ENCODE data around the gene EEIG2.
A peak's percentile ranks its signal among the peaks of the same experiment; 100 is the strongest.
"Not testable (repeated sequence)": the region's sequence is repeated elsewhere in the genome, so short reads cannot be mapped to it uniquely, and the experiment has no call there.

EEIG2 gene

DNA sequence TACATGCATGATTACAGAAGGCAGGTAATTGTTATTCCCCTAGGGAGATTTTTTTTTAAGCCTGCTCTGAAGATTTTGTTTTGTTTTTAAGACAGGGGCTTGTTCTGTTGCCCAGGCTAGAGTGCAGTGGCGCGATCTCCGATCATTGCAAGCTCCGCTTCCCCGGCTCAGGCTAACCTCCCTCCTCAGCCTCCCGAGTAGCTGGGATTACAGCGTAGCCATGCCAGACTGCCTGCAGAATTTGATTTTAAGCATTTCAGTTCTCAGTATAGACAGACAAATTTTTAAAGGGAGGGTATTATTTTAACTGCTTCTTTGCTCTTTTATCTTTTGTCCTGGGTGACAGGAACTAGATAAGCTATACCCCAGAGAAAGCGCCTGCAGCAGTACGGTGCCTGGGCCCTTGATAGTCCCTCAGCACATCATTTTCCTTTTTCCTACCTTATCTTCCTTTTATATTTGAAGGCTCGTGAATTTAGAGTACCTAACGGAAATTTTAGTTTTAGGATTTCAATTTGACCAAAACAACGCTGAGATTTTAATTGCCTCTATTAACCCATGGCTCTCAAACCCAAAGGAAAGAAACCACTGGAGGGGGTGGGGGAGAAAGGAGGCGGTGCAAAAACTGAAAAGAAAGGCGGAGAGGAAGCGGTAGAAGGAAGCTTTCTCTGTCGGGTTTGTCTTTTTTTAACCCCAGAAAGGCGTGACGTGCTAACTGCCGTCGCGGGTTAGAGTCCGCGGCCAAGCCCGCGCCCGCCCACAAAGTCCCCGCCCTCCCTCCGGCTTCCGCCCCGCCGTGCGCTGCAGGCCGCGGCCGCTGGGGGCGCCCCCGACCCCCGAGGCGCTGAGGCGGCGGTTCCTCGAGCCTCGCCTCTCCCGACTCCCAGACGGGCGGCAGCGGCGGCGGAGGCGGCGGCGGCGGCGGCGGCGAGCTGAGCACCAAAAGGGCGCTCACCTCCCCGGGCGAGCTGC, at the start of gene EEIG2:
EEIG2 (plus strand) TSS at position 886 of the 972 bp plus-strand sequence. CDS start 329 bp downstream, outside the sequence.
- peak; percentile 55 for DNase-seq

DNA sequence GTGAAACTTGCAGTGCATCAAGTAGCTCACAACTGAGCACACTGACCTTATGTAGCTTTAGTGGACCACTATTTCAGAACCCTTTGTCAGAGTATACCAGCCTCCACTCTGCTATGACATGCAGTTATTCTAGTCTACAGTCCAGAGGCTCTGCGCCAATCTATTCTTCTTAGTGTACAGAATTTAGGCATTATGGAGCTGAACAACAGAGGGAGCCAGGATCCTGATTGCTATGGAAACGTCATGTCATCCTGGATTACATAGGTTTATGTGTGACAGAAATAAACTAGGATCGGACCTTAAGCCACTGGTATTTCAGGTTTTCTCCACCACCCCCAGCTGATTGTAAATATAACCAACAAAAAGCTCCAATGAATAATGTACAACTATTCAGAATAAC, 48.1 kb upstream of the EEIG2 start:
- DNase-seq: no peak

DNA sequence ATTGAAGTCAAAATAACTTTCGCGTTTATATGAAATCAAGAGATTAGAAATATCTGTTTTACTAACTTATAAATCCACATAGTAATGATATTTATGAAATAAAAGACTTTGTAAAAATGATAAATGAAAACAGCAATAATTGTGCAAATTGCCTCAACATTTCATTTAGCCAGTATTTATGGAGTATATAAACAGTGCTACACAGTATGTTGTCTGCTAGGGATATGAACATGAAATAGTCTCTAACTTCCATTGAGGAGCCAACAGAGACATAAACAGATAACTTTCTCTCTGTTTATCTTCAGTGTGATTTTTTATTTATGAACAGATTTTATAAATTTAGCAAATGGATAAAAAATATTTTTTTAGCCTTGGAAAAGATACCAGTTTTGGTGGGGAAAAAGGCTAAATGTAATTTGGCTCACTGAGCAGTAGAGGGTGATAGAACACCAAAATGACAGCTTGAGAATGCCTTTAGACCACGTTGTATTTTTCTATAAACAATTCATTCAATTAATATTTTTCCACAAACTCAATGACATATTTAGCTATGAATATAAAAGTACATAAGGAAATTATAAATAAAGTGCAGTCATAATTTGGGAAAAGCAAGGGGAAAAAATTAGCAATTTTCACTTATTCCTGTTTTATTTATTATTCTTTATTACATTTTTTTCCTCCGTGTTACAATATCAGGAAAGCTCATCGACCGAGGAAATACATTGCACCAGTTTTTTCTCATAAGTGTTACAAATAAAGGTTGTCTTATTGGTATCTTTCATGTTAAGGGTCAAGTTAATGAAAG, 47.5 kb upstream of the EEIG2 start:
- no peak for DNase-seq

DNA sequence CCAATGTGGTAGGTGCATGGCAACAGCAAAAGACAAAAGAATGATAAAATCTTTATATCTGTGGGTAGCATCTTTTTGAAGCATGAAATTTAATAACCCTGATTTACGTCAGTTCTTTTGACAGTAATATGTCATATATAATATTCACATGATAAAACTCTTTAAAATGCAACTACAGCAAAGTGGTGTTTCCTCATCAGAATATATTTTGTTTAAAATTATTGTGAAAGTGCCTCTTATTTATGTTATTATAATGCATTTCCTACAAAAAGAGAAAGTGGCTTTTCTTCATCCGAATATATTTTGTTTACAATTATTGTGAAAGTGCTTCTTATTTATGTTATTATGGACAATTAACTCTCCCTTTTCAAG, 46.9 kb upstream of the EEIG2 start:
- no peak for DNase-seq

DNA sequence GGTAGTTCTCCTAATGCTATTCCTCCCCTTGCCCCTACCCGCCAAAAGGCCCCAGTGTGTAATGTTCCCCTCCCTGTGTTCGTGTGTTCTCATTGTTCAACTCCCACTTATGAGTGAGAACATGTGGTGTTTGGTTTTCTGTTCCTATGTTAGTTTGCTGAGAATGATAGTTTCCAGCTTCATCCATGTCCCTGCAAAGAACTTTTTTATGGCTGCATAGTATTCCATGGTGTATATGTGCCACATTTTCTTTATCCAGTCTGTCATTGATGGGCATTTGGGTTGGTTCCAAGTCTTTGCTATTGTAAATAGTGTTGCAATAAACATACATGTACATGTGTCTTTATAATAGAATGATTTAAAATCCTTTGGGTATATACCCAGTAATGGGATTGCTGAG, 46.0 kb upstream of the EEIG2 start:
- DNase-seq: not testable (repeated sequence)

DNA sequence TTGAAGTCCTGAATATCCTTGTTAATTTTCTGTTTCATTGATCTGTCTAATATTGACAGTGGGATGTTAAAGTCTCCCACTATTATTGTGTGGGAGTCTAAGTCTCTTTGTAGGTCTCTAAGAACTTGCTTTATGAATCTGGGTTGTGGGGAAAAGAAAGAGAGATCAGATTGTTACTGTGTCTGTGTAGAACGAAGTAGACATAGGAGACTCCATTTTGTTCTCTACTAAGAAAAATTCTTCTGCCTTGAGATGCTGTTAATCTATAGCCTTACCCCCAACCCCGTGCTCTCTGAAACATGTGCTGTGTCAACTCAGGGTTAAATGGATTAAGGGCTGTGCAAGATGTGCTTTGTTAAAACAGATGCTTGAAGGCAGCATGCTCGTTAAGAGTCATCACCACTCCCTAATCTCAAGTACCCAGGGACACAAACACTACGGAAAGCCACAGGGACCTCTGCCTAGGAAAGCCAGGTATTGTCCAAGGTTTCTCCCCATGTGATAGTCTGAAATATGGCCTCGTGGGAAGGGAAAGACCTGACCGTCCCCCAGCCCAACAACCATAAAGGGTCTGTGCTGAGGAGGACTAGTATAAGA, 42.5 kb upstream of the EEIG2 start:
- not testable (repeated sequence) for DNase-seq

DNA sequence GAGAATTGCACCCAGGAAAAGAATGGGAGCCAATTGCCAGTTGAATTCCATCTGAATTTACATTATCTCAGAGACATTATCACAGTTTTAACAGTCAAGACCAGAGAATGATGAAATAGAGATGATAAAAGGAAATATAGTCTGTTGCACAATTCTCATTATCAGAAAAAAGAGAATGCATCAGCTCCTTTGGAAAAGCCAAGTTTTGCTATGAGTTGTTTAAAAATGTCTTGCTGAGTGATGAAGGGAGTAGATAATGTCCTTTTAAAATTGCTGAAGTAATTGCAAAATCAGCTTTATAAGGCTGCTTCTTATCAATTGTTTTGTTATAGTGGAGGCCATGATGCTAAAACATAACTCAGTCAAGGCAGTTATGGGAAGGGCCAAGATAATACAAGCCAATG, 37.9 kb upstream of the EEIG2 start:
- no peak for DNase-seq

DNA sequence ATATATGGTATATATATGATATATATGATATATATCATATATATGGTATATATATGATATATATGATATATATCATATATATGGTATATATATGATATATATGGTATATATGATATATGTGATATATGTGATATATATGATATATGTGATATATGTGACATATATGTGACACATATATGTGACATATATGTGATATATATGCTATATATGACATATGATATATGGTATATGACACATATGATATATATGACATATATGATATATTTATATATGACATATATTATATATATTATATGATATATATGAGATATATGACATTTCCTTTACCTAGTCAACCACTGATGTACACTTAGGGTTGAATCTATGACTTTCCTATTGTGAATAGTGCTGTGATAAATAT, 36.1 kb upstream of the EEIG2 start:
- no peak for DNase-seq

DNA sequence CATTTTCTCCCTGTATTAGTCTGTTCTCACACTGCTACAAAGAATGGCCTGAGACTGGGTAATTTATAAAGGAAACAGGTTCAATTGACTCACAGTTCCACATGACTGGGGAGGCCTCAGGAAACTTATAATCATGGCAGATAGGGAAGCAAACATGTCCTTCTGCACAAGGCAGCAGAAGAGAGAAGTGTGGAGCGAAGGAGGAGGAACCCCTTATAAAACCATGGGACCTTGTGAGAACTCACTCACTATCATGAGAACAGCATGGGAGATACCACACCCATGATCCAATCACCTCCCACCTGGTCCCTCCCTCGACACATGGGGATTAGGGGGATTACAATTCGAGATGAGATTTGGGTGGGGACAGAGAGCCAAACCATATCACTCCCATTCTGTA, 35.2 kb upstream of the EEIG2 start:
- DNase-seq: no peak

DNA sequence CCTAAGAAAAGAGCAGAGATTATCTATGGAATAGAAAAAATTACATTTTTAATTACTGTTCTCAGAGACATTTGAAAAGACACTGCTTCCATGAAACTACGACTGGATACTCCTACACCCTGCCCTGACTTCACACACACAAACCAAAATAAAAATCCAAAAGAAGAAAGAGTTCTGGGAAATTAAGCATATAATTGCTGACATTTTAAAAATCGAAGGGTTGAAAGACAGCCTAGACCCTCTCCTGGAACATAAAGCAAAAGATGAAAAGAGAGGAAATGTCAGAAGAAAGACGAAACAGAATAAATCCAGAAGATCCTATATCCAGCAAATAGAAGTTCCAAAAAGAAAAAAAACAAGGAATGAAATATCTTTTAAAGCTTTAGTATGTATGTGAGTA, 32.8 kb upstream of the EEIG2 start:
- no peak for DNase-seq

DNA sequence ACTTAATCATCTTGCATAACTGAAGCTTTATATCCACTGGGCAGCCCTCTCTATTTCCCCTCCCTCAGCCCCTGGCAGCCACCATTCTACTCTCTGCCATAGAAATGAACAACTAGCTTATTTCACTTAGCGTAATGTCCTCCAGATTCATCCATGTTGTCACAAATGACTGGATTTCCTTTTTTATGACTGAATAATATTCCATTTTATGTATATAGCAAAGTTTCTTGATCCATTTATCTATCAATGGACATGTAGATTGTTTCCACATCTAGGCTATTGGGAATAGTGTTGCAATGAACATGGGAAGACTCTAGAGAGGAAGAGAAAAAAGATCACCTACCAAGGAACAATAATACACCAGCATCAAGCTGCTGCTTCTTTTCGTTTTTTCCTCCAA, 32.1 kb upstream of the EEIG2 start:
- DNase-seq: no peak

DNA sequence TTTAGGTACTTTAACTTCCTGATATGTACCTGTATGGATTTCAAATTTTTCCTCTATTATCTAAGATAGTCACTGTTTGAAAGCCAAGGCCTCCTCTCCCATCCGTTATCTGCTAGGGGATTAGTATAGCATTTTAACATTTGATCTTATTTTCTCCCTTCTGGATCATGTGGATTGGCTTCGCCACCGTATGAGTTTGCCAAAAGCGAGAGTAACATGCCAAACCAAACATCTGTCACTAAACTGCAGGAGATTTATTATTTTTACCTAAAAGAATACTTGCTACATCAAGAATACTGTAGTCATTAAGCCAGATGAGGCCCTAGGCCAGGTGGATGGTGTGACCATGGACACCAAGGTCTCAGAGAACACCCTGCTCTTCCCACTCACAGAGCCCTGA, 28.5 kb upstream of the EEIG2 start:
- no peak for DNase-seq

DNA sequence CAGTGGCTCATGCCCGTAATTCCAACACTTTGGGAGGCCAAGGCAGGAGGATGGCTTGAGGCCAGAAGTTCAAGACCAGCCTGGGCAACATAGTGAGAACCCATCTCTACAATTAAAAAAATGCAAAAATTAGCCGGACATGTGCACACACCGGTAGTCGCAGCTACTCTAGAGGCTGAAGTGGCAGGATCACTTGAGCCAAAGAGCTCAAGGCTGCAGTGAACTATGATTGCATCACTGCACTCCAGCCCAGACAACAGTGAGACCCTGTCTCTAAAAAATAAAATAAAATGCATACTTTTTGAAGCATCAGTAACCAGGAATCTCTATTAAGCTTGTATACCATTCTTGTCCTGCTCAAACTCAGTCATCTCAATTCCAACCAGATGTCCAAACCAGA, 27.2 kb upstream of the EEIG2 start:
- no peak for DNase-seq

DNA sequence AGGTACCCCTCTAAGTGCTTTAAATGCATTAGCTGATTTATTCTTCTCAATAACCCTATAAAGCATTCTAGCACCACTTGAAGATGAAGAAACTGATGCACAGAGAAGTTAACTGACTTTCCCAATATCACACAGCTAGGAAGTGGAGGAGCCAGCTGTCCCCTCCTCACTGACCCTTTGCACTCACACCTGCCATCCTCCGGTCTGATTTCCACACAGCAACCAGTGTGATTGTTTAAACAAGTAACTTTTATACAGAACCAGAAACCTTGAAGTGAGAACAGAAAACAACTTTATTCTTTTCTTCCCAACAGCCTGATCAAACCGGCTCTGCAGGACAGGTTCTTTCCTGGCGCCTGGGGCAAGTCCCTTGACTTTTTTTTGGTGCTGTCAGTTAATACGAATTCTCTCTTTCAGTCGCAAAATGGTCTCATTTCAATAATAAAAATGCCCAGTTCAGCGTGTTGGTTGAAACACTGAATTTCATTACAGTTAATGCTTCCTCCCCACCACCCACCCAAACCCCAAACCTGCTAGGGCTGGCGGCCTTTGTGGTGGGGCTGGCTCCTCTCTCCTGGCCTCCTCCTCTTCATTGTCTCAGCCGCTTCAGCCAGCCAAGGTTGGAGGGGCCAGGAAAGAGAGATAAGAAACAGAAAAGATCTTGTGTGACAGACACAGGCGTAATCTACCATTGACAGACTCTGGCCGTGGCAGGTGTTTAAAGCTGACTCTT, 26.4 kb upstream of the EEIG2 start:
- no peak for DNase-seq

DNA sequence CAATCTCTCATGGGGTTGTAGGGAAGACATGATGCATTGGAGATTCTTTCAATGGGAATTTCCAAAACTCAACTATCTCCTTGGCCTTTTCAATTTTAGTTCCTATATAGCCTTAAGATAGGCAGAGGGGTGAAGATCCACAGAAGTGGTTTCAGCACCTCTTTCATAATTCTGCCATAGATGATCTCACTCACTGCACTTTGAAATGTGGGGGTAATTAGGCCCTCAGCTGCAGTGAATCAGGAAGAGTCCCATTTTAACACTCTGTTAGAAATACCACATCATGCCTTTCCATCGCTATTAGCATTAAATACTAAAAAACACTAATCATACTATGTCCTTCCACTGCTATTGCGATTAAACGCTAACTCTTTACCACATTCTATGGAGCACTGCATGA, 25.1 kb upstream of the EEIG2 start:
- no peak for DNase-seq

DNA sequence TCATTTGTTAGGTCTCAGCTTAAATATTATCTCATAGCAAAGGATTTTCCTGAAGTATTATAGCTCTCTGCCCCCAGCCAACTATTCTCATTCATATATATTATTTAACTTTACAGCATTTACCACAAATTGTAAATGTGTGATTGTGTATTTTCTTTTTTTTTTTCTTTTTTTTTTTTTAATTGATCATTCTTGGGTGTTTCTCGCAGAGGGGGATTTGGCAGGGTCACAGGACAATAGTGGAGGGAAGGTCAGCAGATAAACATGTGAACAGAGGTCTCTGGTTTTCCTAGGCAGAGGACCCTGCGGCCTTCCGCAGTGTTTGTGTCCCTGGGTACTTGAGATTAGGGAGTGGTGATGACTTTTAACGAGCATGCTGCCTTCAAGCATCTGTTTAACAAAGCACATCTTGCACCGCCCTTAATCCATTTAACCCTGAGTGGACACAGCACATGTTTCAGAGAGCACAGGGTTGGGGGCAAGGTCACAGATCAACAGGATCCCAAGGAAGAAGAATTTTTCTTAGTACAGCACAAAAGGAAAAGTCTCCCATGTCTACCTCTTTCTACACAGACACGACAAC, 24.5 kb upstream of the EEIG2 start:
- DNase-seq: not testable (repeated sequence)

DNA sequence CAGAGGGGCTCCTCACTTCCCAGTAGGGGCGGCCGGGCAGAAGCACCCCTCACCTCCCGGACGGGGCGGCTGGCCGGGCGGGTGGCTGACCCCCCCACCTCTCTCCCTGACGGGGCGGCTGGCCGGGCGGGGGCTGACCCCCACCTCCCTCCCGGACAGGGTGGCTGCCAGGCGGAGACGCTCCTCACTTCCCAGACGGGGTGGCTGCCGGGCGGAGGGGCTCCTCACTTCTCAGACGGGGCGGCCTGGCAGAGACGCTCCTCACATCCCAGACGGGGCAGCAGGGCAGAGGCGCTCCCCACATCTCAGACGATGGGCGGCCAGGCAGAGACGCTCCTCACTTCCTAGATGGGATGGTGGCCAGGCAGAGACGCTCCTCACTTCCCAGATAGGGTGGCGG, 23.9 kb upstream of the EEIG2 start:
- DNase-seq: not testable (repeated sequence)

DNA sequence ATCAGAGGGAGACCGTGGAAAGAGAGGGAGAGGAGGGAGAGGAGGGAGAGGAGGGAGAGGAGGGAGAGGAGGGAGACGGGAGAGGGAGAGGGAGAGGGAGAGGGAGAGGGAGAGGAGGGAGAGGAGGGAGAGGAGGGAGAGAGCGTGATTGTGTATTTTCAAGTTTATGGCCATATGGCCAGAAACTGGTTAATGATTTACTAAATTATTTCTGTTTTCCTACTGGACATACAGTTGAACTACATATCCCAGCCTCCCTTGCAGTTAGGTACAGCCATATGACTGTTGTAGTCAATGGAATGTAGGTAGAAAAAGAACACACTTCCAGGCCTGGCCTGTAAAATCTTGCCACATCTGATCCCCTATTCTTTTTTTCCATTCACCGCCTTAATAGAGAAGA, 23.1 kb upstream of the EEIG2 start:
- DNase-seq: not testable (repeated sequence)

DNA sequence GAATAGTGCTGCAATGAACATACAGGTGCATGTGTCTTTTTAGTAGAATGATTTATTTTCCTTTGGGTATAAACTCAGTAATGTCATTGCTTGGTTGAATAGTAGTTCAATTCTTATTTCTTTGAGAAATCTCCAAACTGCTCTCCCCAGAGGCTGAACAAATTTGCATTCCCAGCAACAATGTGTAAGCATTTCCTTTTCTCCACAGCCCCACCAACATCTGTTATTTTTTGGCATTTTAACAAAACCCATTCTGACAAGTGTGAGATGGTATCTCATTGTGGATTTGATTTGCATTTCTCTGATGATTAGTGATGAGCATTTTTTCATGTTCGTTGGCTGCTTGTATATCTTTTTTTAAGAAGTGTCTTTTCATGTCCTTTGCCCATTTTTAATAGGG, 21.9 kb upstream of the EEIG2 start:
- DNase-seq: no peak

DNA sequence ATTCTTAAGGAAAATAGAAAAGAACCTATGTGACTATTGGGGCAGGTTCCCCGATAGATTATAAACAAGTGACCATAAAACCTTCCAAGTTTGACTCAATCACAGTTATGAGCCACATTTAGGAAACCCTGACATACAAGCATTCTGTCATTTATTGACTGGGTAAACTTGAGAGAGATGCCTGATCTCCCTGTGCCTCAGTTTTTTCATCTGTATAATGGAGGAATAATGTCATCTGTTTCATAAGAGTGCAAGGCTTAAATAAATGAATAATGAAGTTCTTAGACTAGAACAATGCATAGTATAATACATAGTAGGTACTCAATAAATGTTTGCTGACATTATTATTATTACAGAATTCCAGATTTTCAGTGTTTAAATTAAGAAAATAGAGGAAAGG, 18.9 kb upstream of the EEIG2 start:
- DNase-seq: no peak

DNA sequence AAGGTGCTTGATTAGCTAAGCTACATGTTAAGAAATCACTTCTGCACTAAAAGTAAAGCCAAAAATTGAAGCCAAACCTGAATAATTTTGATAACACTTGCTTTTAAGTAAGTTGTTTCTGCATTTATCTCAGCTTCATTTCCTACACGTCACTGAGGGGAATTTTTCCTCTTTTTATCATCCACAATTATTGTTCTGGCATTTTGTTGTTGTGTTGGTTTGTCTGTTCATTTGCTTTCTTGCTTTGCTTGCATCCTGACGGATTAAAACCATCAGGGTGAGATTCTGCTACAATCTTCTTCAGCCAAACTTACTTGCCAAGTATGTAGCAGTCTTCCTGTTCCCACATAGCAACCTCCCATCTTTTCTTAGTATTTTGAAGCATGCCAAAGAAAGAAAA, 18.0 kb upstream of the EEIG2 start:
- no peak for DNase-seq

DNA sequence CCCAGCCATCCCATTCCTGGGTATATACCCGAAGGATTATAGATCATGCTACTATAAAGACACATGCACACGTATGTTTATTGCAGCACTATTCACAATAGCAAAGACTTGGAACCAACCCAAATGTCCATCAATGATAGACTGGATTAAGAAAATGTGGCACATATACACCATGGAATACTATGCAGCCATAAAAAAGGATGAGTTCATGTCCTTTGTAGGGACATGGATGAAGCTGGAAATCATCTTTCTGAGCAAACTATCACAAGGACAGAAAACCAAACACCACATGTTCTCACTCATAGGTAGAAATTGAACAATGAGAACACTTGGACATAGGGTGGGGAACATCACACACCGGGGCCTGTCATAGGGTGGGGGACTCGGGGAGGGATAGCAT, 12.4 kb upstream of the EEIG2 start:
- not testable (repeated sequence) for DNase-seq

All from 8988T (cell line).